HG02623 (cell line): ENCODE data around the gene KEL.
"Not testable (repeated sequence)": the region's sequence is repeated elsewhere in the genome, so short reads cannot be mapped to it uniquely, and the experiment has no call there.

Experiments
- ATAC-seq: cut with Tn5 transposase; IDR thresholded peaks from one replicate; pipeline ENCODE4 v1.9.1; 2021; ENCODE audit warnings: moderate library complexity; ENCODE audit not compliant: unreplicated experiment

KEL gene, protein sequence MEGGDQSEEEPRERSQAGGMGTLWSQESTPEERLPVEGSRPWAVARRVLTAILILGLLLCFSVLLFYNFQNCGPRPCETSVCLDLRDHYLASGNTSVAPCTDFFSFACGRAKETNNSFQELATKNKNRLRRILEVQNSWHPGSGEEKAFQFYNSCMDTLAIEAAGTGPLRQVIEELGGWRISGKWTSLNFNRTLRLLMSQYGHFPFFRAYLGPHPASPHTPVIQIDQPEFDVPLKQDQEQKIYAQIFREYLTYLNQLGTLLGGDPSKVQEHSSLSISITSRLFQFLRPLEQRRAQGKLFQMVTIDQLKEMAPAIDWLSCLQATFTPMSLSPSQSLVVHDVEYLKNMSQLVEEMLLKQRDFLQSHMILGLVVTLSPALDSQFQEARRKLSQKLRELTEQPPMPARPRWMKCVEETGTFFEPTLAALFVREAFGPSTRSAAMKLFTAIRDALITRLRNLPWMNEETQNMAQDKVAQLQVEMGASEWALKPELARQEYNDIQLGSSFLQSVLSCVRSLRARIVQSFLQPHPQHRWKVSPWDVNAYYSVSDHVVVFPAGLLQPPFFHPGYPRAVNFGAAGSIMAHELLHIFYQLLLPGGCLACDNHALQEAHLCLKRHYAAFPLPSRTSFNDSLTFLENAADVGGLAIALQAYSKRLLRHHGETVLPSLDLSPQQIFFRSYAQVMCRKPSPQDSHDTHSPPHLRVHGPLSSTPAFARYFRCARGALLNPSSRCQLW

DNA sequence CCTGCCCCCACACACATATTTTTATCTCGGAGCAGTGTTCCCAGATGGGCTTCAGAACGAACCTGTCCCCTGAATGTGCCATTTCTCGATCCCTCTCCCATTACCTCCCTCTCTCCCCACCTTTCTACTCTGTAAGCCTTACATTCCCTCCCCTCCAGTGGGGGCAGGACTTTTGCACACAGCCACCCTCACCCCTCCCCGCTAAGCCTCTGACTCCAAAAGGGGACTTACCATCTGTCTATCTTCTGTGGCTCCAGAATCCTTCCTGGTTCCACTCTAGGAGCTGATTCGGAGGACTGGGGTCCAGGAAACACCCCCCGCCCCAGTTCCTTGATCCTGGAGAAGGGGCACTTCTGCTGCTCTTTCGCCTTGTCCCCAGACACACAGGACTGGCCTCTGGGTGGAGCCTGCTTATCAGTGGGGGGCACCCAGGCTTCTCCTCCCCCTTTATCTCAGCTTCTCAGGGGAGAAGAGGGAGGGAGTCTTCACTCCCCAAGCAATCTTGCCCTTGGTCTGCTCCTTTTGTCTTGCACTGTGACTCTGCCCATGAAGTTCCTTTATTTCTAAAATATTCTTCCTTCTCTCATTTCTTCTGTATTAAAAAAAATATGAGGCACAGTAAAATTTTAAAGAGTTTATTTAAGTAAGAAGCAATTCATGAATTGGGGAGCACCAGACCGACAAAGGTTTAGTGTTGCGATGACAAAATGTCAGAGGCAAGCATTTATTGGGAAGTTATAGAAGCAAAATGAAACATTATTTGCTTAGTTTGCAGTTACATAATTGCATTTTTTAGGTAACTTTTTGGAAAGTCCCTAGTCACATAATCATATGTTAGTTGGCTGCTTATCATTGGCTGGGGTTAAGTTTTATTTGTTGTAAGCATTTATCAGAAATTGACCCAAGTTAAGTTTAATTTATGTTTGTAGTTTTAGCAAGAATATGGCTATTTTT lies at the start of gene KEL:
KEL (minus strand) TSS at position 391 of the 954 bp plus-strand sequence; CDS start at position 234, 157 bp downstream.
- ATAC-seq, result no peak

DNA sequence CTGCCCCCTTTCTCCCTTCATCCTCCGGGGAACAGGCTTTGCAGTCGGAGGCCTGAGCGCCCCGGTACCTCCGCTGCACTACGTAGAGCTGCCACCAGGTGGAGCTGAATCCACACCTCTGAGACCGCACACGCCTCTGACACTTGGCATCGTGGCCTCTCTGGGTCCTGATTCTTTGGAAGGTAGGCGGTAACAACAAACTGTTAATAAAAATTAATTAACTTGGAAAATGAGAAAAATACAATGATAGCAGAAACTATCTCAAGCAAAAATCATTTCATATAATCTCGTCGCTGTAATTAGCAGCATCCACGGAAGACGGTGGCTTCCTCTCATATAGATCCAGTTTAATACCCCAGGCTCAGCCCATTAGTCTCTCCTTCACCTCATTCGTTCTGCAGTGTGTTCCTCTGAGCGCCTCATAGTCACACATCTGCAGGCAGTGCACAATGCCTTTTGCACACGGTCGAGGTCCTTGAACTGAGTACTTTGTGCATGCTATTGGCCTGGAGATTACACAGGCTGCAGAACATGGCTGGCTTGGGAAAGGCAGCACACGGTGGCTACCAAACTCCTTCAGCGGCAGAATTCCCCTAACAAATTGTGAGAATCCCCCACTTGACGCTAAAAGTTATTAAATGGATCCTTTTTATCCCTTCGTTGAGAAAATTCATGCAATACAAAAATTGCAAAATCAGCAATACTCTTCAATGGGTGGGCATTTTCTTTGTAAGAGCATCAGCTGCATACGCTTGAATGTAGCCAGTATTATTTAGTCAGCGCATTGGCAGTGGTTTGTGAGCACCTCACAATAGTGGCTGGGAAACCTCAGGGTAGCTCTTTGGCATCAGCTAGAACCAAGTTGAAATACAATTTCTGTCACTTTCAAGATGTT lies 46.1 kb upstream of the KEL start:
- peak; percentile 93 for ATAC-seq

DNA sequence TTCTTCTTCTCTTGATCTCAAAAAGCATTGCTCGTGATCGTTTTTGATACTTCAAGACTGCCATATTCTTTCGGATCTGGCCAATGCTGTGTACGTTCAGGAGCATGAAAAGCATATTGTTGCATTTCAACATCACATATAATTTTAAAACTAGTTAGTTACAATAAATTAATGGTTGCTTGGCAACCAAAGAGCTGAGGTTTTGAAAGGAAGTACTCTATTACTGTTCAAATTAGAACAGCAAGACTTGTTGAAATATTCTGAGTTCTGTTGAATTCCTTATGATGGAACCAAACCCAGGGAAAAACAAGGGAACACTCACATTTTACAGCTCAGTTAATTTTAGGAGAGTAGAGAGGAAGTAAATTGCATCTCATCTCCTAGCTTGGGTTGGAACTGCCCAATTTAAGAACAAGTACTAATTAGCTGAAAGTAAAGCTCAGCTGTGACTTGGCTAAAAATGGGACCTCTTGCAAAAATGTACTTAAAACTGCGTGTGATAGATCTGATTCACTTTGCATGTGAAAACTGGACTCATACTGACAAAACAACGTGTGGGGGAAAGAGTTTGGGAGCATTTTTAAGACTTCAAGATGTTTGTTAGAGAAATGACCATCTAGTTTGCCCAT lies 43.6 kb upstream of the KEL start:
- no peak for ATAC-seq

DNA sequence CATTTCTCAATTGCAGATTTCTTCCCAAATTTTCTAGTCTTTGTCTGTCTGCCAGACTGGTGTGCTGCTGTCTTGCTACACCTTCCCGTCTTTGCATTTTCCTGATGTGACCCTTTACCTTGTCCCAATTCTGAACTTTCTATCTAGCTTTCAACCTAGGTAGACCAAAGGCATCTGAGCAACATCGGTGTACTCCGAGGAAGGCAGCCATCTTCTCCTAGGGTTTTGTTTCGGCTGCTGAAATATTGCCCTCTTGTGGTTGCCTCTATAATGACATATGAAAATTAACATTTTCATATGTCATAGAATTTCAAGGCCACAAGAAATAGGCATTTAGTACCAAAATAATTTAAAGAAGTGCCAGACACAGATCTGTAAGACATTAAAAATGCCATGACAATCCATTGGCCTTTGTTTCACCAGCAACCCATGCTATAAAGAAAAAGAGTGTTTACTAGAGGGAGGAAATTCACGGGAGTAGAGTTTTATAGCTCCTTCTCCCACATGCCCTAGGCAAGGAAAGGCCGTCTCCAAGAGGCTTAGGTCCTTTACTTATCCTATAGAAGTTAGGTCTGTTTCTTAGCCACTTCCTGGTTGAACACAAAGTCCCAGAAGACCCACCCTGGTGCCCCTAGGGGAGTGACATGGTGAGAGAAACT lies 41.4 kb upstream of the KEL start:
- ATAC-seq, result no peak

DNA sequence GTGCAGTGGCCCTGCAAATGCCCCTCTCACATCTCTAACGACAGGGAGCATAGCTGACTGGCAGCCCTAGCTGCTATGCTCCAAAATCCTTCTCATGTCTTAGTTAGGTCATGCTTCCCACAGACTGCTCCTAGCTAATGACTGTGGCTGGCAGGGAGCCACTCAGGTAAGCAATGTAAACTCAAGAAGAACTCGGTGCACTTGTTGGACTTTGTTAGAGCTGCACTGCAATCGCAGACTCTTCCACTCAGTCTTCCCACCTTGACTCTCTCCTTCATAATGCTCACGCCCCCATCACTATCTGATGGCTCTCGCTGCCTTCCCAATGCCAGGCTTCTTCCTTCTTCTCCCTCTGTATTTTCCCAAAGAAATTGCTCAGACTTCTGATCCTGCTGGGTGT lies 40.7 kb upstream of the KEL start:
- no peak for ATAC-seq

DNA sequence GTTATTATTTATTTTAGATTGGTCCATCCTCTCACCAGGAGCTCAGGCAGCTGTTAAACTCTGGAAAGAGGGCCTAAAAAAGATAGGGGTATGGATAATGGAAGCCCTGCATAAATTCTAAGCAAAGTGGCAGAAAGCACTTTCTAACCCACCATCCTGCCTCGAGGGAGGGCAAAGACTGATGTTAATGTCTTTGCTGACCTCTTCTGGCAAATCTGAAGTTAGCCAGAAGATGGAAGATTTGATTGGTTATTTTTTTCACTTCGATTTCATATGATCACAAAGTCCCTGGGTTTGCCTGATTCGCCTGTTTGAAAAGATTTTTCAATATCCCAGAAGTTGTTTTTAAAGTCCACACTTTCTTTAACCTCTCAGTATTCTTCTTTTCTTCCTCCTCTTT lies 39.9 kb upstream of the KEL start:
- ATAC-seq, result no peak

DNA sequence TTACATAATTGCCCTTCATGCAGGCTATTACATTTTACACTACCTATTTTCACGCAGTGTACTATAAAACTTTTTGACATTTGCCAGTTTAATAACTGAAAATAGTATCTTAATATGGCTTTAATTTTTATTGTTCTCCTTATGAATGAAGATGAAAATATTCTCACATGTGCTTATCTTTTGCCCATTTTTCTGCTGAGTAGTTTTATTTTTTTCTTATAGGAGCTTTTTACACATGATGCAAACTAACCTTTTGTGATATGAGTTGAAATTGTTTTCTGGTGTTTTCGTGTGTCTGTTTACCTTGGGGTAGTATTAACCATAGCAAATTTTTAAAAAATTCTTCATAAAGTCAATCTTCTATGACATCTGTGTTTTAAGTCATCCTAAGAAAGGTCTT lies 38.5 kb upstream of the KEL start:
- ATAC-seq, result no peak

DNA sequence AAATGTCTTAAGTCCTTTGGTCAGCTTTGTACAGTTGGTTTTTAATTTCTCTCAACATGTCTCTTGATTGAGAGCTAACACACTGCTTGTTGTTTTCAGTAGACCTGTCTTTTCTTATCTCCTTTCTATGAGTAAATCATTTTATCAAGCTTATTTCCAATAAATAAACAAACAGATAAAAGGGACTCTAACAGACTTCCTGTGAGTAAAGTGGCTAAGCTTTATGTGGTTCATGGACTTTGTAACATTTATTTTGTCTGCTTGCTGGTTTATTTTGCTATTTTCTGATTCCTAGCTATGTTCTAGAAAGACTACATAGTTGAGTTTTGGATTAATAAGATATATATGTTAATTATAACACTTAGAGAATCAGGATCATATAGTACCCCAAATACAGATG lies 37.6 kb upstream of the KEL start:
- no peak for ATAC-seq

DNA sequence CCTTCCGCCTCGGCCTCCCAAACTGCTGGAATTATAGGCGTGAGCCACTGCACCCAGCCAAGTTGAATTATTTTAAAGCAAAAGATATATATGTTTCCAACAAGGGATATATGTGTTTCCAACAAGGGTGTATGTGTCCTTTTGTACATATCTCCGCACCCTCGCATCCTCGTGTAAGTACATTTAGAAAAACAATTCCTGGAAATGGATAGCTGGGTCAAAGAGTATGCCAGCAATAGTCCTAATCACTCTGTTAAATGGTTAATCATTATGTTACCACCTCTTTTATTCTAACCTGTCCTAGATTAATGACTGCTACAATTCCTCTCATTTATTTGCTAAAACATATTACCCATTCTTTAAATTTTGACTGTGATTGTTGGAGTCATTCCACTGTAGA lies 36.8 kb upstream of the KEL start:
- ATAC-seq, result no peak

DNA sequence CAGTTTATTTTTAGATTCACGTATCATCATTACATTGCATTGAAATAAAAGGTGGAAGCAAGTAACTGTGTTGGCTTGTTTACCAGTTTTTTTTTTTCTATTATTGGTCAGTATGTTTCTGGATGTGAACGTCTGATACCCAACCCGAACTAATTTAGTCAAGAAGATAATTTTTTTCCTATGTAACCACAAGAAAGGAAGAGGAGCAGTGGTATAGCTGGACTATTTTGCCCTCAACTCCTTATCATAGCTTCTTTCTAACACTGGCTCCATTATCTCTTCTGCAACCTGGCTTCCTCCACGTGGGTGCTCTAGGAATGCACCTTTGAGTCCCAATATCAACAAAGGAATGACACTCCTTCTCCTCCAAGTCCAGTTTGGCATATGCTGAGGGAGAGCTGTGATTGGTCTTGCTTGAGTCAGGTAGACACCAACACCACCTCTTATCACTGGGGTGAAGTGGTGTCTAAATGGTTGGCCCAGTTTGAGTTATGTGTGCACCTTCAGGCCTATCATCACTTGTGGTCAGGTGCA lies 35.4 kb upstream of the KEL start:
- no peak for ATAC-seq

DNA sequence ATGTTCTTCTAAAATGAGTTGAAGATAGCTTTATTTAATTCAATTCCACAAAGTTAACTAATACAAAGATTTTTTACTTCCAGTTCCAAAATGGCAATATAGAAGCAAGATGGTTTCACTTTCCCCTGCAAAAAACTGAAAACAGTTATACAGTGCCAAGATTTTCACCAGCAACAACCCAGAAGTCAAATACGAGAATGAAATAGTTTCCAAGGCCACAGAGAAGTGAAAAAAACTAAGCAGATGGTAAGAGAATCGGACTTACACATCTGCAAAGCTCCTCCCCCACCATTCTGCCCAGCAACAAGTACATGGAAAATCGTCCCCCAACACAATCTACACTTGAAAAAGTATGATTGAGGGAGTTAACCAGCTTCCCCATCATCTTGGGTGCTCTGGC lies 30.3 kb upstream of the KEL start:
- no peak for ATAC-seq

DNA sequence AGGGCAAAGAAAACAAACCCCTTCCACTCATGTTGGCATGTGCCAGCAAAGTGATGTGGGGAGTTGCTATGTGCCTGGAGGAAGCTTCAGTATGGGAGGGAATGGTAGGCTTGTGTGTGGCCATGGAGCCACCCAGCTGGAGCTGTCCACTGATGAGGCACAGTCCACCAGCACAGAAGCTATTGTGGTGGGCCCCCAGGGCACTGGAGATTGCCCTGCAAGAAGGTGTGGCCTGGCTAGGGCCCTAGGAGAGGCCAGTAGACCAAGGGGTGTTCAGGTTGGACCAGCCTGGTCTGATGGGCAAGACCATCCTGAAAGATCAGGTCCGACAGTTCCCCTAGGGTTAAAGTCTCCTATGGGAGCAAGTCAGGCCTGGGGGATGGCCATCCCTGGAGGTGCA lies 22.1 kb upstream of the KEL start:
- no peak for ATAC-seq

DNA sequence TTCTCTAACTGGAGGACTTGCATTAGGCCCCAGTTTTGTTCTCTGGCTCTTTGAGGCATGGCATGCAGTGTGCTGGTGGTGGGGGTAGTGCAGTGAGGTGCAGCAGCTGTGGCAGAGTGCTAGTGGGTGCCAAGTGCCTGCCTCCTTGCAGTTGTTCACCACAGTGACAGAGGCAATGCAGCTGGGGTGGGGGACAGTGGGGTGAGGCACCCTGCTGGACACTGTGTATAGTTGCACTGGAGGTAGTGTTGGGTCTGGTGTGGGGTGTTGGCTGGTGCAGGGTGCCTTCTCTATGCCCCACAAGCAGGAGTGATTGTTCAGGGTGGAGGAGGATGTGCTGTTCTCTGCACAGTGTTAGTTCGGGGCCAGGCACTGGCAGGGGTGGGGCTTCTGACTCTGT lies 21.7 kb upstream of the KEL start:
- ATAC-seq, result no peak

DNA sequence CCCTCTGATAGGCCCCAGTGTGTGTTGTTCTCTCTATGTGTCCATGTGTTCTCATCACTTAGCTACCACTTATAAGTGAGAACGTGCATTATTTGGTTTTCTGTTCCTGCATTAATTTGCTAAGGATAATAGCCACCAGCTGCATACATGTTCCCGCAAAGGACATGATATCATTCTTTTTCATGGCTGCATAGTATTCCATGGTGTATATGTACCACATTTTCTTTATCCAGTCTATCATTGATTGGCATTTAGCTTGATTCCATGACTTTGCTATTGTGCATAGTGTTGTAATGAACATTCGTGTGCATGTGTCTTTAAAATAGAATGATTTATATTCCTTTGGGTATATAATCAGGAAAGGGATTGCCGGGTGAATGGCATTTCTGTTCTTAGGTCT lies 16.2 kb upstream of the KEL start:
- not testable (repeated sequence) for ATAC-seq

DNA sequence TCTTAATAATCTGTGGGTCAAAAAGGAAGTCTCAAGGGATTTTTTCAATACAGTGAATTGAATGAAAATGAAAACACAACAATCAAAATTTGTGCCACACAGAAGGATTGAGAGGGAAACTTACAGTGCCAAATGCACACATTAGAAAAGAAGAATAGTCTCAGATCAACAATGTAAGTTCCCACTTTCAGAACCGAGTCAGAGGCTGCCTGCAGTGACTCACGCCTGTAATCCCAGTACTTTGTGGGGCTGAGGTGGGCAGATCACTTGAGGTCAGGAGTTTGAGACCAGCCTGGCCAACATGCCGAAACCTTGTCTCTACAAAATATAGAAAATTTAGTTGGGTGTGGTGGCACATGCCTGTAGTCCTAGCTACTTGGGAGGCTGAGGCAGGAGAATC lies 12.5 kb upstream of the KEL start:
- ATAC-seq, result no peak

DNA sequence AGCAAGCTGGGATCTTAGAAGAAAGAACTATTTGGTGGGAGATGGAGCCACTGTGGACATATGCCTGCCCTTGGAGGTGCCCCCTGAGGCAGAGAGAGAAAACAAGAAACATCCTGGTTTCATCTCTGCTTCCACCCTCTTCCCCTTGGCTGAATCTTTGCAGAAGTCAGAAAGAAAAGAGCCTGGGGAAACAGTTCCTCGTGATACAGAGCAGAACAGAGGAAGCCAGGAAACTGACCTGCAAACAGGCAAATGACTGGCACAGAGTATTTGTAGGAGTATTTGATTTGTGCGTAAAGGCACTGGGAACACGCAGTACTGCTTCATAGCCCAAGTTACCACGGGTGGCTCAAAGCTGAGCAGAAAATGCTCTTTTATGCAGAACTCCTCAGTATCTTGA lies 7.0 kb upstream of the KEL start:
- ATAC-seq, result no peak

DNA sequence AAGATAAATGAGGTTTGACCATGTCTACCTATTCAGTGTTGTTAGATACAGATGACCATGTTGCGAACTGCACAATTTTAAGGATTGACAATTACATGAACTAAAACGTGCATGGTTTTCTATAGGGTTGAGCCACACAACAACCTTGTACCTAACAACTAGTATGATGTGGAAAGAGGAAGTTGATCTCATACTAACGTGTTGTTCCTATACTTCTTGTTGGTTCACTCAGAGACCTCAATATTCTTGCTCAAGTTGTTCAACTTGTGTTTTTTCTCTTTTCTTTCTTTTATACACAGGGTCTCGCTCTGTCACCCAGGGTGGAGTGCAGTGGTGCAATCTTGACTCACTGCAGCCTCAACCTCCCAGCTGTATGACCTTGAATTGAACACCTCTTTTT lies 6.1 kb upstream of the KEL start:
- ATAC-seq, result no peak

DNA sequence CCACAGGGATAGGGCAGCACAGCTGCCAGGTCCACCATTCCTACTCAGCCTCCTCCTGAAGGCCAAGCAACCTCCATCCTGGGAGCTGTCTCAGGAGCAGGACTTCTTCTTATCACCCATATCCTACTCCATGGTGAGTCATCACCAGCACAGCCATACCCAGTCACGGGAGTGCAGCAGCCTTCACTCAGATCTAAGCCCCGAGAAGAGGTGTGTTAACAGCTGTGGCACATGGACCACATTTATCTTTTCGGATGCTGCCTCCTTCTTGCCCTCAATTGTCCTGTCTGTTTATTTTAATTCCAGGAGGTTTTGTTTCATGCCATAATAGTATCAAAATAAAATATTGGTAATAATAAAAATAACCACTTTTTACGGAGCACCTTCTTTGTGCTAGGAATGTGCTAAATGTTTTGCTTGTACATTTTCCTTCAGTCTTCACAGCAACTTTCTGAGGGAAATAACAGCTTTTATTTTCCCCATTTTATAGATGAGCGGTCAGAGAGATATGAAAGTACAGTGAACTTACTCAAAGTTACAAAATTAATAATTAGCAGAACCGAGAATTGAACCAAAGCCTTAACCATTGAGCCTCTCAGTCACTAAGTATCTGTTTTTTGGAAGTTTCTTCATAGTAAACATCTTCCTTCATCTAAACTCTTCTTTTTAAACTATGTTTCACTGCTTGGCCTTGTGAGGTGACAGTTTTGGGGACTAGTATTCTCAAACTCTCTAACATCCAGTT lies 2.5 kb upstream of the KEL start:
- ATAC-seq, result no peak
